IMR-90 (cell line): ENCODE measurements around the gene CIAO3. TPM values are rescaled to one million over a fixed set of nuclear protein-coding genes. Genes with fewer than 3 reads are reported as not detected.

Experiments used
- ATAC-seq: fragments of 200-7000 bp; cut with Tn5 transposase; 2 replicates; pipeline ENCODE4 v1.9.1; 2020; ENCODE audit warnings: low read depth, mild to moderate bottlenecking, moderate library complexity
- BruUV-seq: library from RNA; stranded (reverse); fragments of 400-500 nt; replicated peaks from 2 replicates; lab custom pipeline; 2021; lab: Mats Ljungman, UMichigan
- CTCF ChIA-PET: fragments of 300-600 bp; formaldehyde crosslinking; extraction: SDS; loops from one replicate; lab custom pipeline; 2021; ENCODE audit warnings: antibody characterized with exemption; lab: Yijun Ruan, JAX
- POLR2A ChIA-PET: fragments of 300-600 bp; sonication (Branson Sonifier 250); formaldehyde crosslinking; loops from one replicate; lab custom pipeline; 2022; ENCODE audit warnings: antibody characterized with exemption; ENCODE audit not compliant: unreplicated experiment; lab: Charles Lee
- DNase-seq: peaks from one replicate; pipeline ENCODE4 v3.0.0; 2013
- H2AFZ ChIP-seq: replicated peaks from 2 replicates; pipeline ENCODE3; 2013; ENCODE audit warnings: low read length, mild to moderate bottlenecking; ENCODE audit not compliant: poor library complexity
- H2AK5ac ChIP-seq: 2 replicates; pipeline ENCODE4 v1.6.1; 2013; ENCODE audit warnings: low read depth, low read length, inconsistent platforms
- H2AK9ac ChIP-seq: replicated peaks from 2 replicates; pipeline ENCODE3; 2013; ENCODE audit warnings: mild to moderate bottlenecking, low read depth, low read length, moderate library complexity; ENCODE audit not compliant: poor library complexity
- H2BK120ac ChIP-seq: 2 replicates; pipeline ENCODE4 v1.6.1; 2013; ENCODE audit warnings: low read depth, low read length, inconsistent platforms
- H2BK15ac ChIP-seq: 3 replicates; pipeline ENCODE4 v1.6.1; 2013; ENCODE audit warnings: low read depth, low read length, inconsistent platforms
- H2BK20ac ChIP-seq: 2 replicates; pipeline ENCODE4 v1.6.1; 2013; ENCODE audit warnings: low read depth, mild to moderate bottlenecking, inconsistent platforms, low read length, moderate library complexity
- H2BK5ac ChIP-seq: 2 replicates; pipeline ENCODE4 v1.6.1; 2013; ENCODE audit warnings: mild to moderate bottlenecking, low read depth, low read length, inconsistent platforms; ENCODE audit not compliant: poor library complexity, severe bottlenecking
- H3K14ac ChIP-seq: replicated peaks from 2 replicates; pipeline ENCODE4 v1.6.1; 2013; ENCODE audit warnings: low read depth, low read length, inconsistent platforms
- H3K18ac ChIP-seq: 2 replicates; pipeline ENCODE4 v1.6.1; 2013; ENCODE audit warnings: low read depth, low read length, control low read depth
- H3K23ac ChIP-seq: 2 replicates; pipeline ENCODE4 v1.6.1; 2013; ENCODE audit warnings: low read depth, low read length, inconsistent platforms
- H3K27ac ChIP-seq: 2 replicates; pipeline ENCODE4 v1.5.1; 2013; ENCODE audit warnings: mild to moderate bottlenecking, control low read depth, low read length; ENCODE audit not compliant: insufficient read depth
- H3K27me3 ChIP-seq: 2 replicates; pipeline ENCODE4 v1.6.1; 2013; ENCODE audit warnings: low read length; ENCODE audit not compliant: control insufficient read depth, insufficient read depth
- H3K36me3 ChIP-seq: 2 replicates; pipeline ENCODE4 v1.6.1; 2013; ENCODE audit warnings: low read length, mixed read lengths; ENCODE audit not compliant: control insufficient read depth, insufficient read depth
- H3K4ac ChIP-seq: 2 replicates; pipeline ENCODE4 v1.6.1; 2013; ENCODE audit warnings: low read depth, low read length, inconsistent platforms
- H3K4me1 ChIP-seq: 2 replicates; pipeline ENCODE4 v1.6.1; 2013; ENCODE audit warnings: low read length, mixed read lengths; ENCODE audit not compliant: control insufficient read depth, insufficient read depth
- H3K4me2 ChIP-seq: 2 replicates; pipeline ENCODE4 v1.6.1; 2013; ENCODE audit warnings: low read depth, mild to moderate bottlenecking, control low read depth, low read length, moderate library complexity
- H3K4me3 ChIP-seq: 2 replicates; pipeline ENCODE4 v1.5.1; 2013; ENCODE audit warnings: low read depth, mild to moderate bottlenecking, control low read depth, low read length, moderate library complexity; ENCODE audit not compliant: insufficient read depth
- H3K56ac ChIP-seq: 2 replicates; pipeline ENCODE4 v1.6.1; 2013; ENCODE audit warnings: low read length, inconsistent platforms; ENCODE audit not compliant: insufficient read depth; ENCODE audit errors: extremely low read depth
- H3K79me1 ChIP-seq, 2 experiments: 2 replicates each; pipeline ENCODE4 v1.6.1; 2013; ENCODE audit warnings: low read length in 2 of 2, inconsistent platforms in 1 of 2, low read depth in 1 of 2
- H3K9ac ChIP-seq: 2 replicates; pipeline ENCODE4 v1.6.1; 2013; ENCODE audit warnings: low read depth, low read length, control low read depth
- H3K9me1 ChIP-seq: 2 replicates; pipeline ENCODE4 v1.6.1; 2013; ENCODE audit warnings: low read length, inconsistent platforms; ENCODE audit not compliant: insufficient read depth
- H3K9me3 ChIP-seq: 2 replicates; pipeline ENCODE4 v1.6.1; 2013; ENCODE audit warnings: low read length; ENCODE audit not compliant: control insufficient read depth, insufficient read depth
- H4K20me1 ChIP-seq: 2 replicates; pipeline ENCODE4 v1.6.1; 2013; ENCODE audit warnings: low read length, inconsistent platforms; ENCODE audit not compliant: insufficient read depth
- H4K5ac ChIP-seq: 2 replicates; pipeline ENCODE4 v1.6.1; 2013; ENCODE audit warnings: mild to moderate bottlenecking, low read depth, low read length, control low read depth
- H4K8ac ChIP-seq, 2 experiments: 2 replicates each; pipeline ENCODE4 v1.6.1; 2013; ENCODE audit warnings: low read depth in 2 of 2, low read length in 2 of 2, control low read depth in 1 of 2, inconsistent platforms in 1 of 2
- H4K91ac ChIP-seq: 2 replicates; pipeline ENCODE4 v1.6.1; 2013; ENCODE audit warnings: low read depth, low read length, inconsistent platforms; ENCODE audit not compliant: insufficient read depth
- BHLHE40 ChIP-seq: fragments of 150-350 bp; IDR thresholded peaks from 2 replicates; pipeline ENCODE4 v1.6.1; 2016; ENCODE audit warnings: mild to moderate bottlenecking, low read depth, low read length
- CEBPB ChIP-seq: IDR thresholded peaks from 2 replicates; pipeline ENCODE4 v1.6.1; 2012; ENCODE audit warnings: low read depth, low read length, improper control_type of control experiment
- MAZ ChIP-seq: IDR thresholded peaks from 2 replicates; pipeline ENCODE4 v1.6.1; 2012; ENCODE audit warnings: low read depth, mild to moderate bottlenecking, low read length, improper control_type of control experiment, moderate library complexity, borderline replicate concordance
- MXI1 ChIP-seq: IDR thresholded peaks from 2 replicates; pipeline ENCODE4 v1.6.1; 2012; ENCODE audit warnings: low read depth, mild to moderate bottlenecking, low read length, moderate library complexity, borderline replicate concordance
- POLR2A ChIP-seq: IDR thresholded peaks from 2 replicates; pipeline ENCODE4 v1.6.1; 2012; ENCODE audit warnings: mild to moderate bottlenecking, low read depth, low read length
- RAD21 ChIP-seq: IDR thresholded peaks from 2 replicates; pipeline ENCODE4 v1.6.1; 2012; ENCODE audit warnings: low read length, improper control_type of control experiment
- RFX5 ChIP-seq: IDR thresholded peaks from 2 replicates; pipeline ENCODE4 v1.8.0; 2012; ENCODE audit warnings: low read depth, mild to moderate bottlenecking, low read length, moderate library complexity
- WGBS, 2 experiments: methylation state at CpG; one replicate each; pipeline versions ENCODE4 v1.1.5 to v1.1.7; 2013; ENCODE audit warnings: missing lambda C conversion rate in 2 of 2; ENCODE audit not compliant: insufficient read length in 1 of 2; ENCODE audit errors: extremely low coverage in 2 of 2; 5-methylcytosine and 5-hydroxymethylcytosine counted together
- dilution Hi-C: fragments of 300-500 bp; cut with HindIII; formaldehyde crosslinking; loops from one replicate; pipeline ENCODE4 v1.14.3; 2018; ENCODE audit warnings: low sequenced_read_pairs; ENCODE audit not compliant: unreplicated experiment
- in situ Hi-C: fragments of 300-500 bp; cut with MboI; formaldehyde crosslinking; loops from 3 replicates; pipeline ENCODE4 v1.14.3; 2019; ENCODE audit warnings: low sequenced_read_pairs, inconsistent platforms, mixed read lengths
- intact Hi-C: fragments of 100-400 bp; cut with micrococcal nuclease; formaldehyde crosslinking; loops from 2 replicates; pipeline ENCODE4 v1.10.0; 2022
- polyA plus RNA-seq, 3 experiments: library from polyadenylated mRNA; depleted of rRNA; stranded (reverse); fragments of >200 nt; gene quantifications; 2 replicates each; pipeline ENCODE4 v1.2.3, GENCODE V29; 2012; ENCODE audit warnings: low replicate concordance in 1 of 3
- total RNA-seq: library from RNA; depleted of rRNA; stranded (reverse); fragments of >200 nt; gene quantifications from 2 replicates; pipeline ENCODE4 v1.2.3, GENCODE V29; 2012
- TF ChIP-seq, protein P1 (sequence below): fragments of 150-350 bp; IDR thresholded peaks from 2 replicates; pipeline ENCODE4 v1.6.1; 2016; ENCODE audit warnings: low read depth, mild to moderate bottlenecking, low read length, moderate library complexity, borderline replicate concordance

Gene CIAO3
- total and polyA plus RNA-seq, 2 of the 4 experiments (the other 2 are of a cell fraction), result 17.0 to 20.2 TPM

DNA sequence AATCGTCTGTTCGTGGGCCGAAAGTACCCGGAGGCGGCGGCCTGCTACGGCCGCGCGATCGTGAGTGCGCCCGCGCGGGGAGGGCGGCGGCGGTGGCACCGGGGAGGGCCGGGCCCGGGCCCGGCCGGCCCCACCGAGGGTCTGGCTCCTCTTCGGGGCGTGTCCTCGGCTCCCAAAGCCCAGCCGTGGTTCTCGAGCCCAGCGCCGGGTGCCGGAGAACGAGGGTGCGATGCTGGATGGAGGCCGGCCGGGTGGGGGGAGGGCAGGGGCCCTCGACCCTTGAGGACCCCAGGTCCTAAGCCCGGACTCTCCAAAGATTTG, 60.2 kb downstream of the CIAO3 start:
- H2AFZ ChIP-seq, result peak overlapping the region; percentile 93
- TF ChIP-seq POLR2A (no peak), BHLHE40 (no peak), CEBPB (no peak), MAZ (no peak), RFX5 (no peak), RAD21 (no peak), MXI1 (no peak)
- TF ChIP-seq, protein P1, sequence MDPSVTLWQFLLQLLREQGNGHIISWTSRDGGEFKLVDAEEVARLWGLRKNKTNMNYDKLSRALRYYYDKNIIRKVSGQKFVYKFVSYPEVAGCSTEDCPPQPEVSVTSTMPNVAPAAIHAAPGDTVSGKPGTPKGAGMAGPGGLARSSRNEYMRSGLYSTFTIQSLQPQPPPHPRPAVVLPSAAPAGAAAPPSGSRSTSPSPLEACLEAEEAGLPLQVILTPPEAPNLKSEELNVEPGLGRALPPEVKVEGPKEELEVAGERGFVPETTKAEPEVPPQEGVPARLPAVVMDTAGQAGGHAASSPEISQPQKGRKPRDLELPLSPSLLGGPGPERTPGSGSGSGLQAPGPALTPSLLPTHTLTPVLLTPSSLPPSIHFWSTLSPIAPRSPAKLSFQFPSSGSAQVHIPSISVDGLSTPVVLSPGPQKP, result no peak
- no peak overlapping the region for H2BK15ac ChIP-seq
- H2BK20ac ChIP-seq, result no peak overlapping the region
- H3K36me3 ChIP-seq, result peaks cover 27% of the 10 kb centered on the region
- in situ Hi-C loops, result no loop called here
- peak overlapping the region; percentile 96 for H3K4me3 ChIP-seq
- H2BK5ac ChIP-seq, result peak overlapping the region; percentile 74
- H3K9me1 ChIP-seq, result peaks cover 15% of the 10 kb centered on the region
- no peak overlapping the region for H2BK120ac ChIP-seq
- intact Hi-C loops, result no loop called here
- H3K27me3 ChIP-seq, result no peaks in the 10 kb centered on the region
- H4K5ac ChIP-seq, result peak overlapping the region; percentile 54; the same call in 1 of the 2 replicates
- H4K20me1 ChIP-seq, result peaks cover 34% of the 10 kb centered on the region
- peak overlapping the region; percentile 83; the same call in 1 of the 2 replicates for H3K4ac ChIP-seq
- no peak overlapping the region for H4K91ac ChIP-seq
- no TSS peak for BruUV-seq
- WGBS, 2 experiments, result 1% methylated on average over 24 of the region's 38 CpGs; no CpG with 5 or more reads in 1 of the 2 experiments
- H3K14ac ChIP-seq, result peak overlapping the region; percentile 76
- peak overlapping the region; percentile 80 for H3K9ac ChIP-seq
- H3K4me2 ChIP-seq, result peak overlapping the region; percentile 98
- ATAC-seq (peak; percentile 2), DNase-seq (no peak)
- peak overlapping the region; percentile 82 for H3K27ac ChIP-seq
- peaks cover 22% of the 10 kb centered on the region for H3K4me1 ChIP-seq
- peak overlapping the region; percentile 74 to 86; a peak in 2 of 4 replicates for H4K8ac ChIP-seq
- H2AK9ac ChIP-seq, result peak overlapping the region; percentile 95
- dilution Hi-C loops, result no loop called here
- H3K79me1 ChIP-seq, result peaks cover 9 to 40% of the 10 kb centered on the region in 2 experiments; a peak in 3 of 4 replicates
- no peaks in the 10 kb centered on the region for H3K9me3 ChIP-seq
- no peak overlapping the region for H2AK5ac ChIP-seq
- ChIA-PET POLR2A (no interaction called here), CTCF (no interaction called here)
- no peak overlapping the region for H3K18ac ChIP-seq
- H3K56ac ChIP-seq, result no peak overlapping the region
- H3K23ac ChIP-seq, result peak overlapping the region; percentile 53; the same call in 1 of the 2 replicates
